GM18907 (cell line): ENCODE results near the gene USP38.
"Not testable (repeated sequence)": the region's sequence is repeated elsewhere in the genome, so short reads cannot be mapped to it uniquely, and the experiment has no call there.

Experiments used
- ATAC-seq: cut with Tn5 transposase; IDR thresholded peaks from one replicate; pipeline ENCODE4 v1.9.1; 2021; ENCODE audit warnings: mild to moderate bottlenecking, moderate library complexity; ENCODE audit not compliant: unreplicated experiment

USP38 gene

DNA sequence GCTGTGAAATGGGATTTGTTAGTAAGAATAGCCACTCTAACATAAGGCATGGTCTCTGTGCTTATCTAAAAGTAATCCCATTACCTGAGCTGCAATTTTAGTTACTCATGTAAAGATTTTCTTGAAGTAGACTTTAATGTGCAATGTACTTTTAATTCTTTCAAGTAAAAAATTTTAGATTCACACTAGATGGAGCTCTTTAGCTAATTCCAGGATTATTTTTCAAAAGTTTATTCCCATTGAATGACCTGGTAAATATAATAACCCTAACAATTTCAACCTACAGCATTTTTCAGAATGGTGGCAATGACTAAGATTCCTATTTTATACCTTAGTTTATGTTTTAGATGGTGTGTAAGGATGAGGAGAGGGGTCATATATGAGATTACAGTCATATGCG lies 18.1 kb downstream of the USP38 start:
- ATAC-seq: no peak

DNA sequence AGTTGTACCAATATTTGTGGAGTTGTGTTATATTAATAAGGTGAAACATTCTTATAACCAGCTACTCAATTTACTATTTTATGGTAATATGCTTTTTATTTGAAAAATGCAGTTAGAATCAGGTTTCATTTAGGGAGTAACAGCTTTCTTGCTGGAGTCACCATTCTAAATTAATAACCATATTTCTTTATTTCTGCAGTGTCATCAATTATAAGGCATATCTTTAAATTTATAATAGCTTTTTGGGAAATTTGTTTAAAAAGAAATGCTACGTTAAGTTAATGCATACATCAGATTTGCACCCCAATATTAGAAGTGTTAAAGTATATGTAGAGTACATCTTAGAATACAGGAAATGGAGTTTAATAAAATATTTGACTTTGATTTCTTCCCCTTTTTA lies 18.9 kb downstream of the USP38 start:
- no peak for ATAC-seq

DNA sequence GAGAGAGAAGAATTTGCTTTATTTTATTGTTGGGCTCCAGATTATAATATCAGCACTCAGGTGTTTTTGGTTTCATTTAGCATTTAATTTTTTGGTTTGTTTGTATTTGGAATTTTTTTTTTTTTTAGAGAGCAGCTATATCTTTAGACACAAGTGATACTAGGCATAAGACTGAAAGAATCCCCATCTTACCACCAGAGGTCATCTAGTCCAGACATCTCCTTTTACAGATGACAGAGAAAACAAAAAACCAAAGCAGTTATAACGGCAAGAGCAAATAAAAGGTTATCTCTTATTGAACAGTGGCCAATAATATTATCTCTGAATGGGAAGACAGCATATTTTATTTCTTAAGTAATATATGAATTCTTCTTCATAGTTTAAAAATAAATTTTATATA lies 22.8 kb downstream of the USP38 start:
- no peak for ATAC-seq

DNA sequence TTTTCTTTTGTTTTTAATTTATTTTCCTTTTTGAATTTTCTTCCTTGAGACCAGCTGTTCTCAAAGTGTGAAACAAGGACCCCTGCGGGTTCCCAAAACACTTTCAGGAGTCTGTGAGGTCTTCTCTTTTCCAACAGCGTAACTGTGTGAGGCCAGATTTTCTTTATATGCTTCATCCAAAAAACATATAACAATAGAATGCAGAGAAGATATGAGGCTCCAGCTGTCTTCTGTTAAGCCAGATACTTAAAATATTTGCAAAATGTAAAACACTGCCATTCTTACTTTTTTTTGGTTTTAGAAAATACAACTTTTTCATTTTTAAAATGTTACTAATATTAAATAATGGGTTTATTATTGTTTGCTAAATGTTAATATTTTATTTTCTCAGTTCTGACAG lies 27.8 kb downstream of the USP38 start:
- ATAC-seq: no peak

DNA sequence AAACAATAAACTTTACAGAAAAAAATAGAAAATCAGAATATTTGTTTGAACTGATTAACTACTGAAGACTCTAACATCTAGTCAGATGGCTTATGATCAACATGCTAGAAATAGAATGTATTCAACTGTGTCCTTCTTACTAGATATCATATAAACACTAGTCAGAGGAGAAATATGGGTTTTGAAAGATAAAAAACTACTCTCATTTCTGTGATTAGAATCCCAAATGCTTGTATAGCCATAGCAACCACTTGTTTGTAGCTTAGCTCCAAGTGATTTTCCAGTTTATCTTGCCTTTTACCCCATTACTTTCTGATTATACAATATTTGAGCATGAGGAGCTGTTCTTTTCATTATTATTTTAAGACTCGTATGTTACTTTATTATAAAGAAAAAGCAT lies 31.2 kb downstream of the USP38 start:
- ATAC-seq: no peak

DNA sequence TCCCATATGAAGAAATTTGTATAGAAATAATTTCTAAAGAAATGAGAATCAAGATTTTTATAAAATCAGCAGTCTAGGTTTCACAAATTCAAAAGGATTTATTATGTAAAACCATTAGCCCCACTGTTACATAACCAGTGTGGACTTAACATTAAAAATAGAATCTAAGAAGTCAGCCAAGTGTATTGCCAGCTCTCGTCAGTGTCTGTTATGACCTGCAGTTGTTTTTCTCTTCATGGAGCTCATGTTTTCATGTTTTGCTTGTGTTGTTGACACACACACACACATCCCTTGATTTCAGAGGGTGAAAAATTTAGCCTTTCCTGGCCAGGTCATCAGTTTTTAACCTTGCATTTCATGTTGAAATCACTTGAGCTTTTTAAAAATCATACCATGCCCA lies 39.5 kb downstream of the USP38 start:
- ATAC-seq: no peak

DNA sequence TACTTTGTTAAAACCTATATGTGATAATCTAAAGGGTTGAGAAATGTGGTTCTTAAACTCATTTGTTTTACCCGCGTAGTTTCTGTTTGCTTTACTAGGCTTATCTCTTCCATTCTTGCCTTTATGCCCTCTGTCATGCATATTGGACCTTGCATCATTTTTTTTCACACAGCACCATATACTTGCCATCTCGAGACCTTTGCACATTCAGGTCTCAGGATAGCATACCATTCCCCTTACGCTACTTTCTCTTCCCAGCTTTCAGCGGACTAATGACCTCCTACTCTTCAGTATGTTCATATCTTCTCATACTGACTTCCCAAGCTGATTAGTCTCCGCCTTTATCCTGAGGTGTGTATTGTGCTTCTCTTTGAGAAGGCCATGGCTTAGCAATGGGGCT lies 40.5 kb downstream of the USP38 start:
- ATAC-seq: no peak

DNA sequence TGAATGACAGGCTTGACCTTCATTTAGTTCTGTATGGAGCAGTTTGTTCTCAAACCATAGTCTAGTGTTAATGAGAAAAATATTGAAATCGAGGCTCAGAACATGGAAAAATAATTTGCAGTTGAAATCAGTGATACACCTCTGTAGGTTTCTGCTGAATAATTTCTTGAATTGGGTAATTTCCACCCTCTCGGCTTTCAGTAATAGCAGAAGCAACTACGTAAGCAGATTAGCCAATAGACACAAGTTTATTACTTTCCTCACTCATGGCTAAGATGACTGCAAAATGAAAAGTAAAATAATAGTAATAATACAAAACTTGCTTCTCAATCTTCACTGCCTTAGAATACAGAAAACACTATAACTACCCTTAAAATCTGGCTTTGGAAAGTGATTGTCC lies 46.0 kb downstream of the USP38 start:
- ATAC-seq: peak; percentile 58

DNA sequence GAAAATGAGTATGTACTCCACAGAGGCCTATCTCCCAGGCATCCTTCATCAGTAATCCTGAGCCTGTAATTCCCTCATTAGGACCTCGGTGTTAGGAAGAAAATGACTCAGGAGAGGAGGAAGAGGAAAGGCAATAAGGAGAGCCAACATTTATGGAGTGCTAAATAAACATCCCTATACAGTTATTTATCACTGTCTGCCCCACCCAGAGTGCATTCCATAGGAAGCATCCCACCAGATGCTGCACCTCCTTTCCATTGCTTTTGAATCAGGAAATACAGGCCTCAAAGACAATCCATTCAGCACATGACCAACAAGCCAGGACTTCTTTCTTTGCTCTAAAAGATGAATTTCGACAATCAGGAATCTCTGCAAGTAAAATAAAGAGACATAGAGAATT lies 47.6 kb downstream of the USP38 start:
- no peak for ATAC-seq

DNA sequence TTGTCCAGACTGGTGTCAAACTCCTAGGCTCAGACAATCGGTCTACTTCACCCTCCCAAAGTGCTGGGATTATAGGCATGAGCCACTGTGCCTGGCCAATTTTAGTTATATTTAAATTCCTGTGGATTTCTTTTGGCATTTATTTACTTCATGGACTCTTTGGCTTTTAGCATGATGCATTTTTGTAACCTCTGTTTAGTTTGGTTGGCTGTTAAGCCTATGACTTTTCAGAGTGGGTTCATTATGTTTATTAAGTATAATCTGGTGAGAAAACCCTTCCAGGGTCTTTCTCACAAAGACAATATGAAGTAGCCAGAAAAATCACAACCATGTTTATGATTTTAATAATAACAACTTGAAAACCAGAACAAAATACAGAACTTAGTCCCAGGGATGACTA lies 49.4 kb downstream of the USP38 start:
- ATAC-seq: no peak

DNA sequence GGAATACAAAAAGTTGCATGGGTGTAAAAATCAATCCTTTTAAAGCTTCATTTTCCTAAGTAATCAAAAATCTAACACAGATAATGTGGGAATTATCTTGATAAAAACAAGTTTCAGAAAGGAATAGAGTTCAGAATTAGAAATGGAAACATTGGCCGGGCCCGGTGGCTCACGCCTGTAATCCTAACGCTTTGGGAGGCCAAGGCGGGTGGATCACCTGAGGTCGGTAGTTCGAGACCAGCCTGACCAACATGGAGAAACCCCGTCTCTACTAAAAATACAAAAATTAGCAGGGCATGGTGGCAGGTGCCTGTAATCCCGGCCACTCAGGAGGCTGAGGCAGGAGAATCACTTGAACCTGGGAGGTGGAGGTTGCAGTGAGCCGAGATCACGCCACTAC lies 52.5 kb downstream of the USP38 start:
- ATAC-seq: not testable (repeated sequence)

DNA sequence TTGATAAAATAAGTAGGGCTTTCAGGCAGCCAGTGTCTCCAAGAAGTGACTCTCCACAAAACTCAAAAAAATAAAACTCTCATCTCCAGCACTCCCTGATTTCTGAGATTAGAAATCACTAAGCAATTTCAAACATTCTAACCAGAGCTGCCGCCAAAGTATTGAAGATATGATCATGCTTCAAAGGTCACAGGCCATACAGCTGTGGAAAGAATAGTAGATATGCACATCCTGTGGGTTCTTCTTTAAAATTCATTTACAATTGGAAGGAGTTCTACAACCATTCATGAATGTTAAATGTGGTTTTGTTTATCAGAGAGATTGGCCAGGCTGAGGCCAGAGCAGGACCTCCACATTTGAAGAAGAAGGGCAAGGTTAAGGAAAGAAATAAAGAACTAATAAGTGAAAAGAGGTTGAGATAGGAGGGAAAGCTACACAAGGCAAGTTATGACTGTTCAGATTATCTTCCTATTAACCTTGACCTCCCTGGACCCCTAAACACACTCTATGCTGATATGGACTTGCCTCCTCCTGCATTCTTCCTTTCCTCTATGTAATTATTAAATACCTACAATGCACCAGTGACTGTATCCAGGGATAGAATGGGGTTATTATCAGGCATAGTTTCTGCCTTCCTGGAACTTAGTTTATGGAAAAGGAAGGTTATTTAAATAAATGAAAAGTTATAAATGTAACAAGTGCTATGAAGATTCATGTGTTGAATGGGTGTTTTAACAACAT lies 56.4 kb downstream of the USP38 start:
- no peak for ATAC-seq

DNA sequence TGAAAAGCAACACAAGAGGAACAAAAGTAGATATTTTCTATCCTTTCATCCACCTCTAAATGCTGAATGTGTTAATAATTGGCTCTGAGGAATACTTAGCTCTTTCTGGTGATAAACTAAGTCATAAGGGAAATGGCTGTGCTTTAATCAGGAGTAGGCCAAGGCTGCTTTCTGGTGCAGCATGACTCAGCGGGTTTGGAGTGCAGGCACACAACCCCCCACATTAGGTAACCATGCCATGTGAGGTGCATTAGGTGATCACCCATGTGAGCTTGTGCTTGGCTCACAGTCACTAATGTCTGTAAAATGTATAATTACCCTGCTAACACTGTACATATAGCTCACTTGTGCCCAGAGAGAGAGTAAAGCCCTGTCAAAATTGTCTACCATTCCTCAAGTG lies 57.2 kb downstream of the USP38 start:
- ATAC-seq: no peak

DNA sequence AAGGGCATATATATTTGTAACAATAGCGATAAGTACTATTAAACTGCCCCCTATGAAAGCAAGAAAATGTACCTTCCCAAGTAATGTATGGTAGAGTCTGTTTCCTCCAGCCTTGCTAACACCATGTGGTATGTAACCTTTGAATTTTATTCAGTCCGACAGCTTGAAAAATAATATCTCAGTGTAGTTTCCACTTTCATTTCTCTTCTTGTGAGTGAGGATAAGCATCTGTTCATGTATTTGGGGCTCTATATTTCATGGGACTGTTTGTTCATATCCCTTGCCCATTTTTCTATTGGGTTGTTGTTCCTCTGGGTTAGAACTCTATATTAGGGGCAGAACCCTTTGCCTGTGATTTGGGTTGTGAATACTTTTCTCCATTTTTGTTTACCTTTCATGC lies 58.3 kb downstream of the USP38 start:
- no peak for ATAC-seq

DNA sequence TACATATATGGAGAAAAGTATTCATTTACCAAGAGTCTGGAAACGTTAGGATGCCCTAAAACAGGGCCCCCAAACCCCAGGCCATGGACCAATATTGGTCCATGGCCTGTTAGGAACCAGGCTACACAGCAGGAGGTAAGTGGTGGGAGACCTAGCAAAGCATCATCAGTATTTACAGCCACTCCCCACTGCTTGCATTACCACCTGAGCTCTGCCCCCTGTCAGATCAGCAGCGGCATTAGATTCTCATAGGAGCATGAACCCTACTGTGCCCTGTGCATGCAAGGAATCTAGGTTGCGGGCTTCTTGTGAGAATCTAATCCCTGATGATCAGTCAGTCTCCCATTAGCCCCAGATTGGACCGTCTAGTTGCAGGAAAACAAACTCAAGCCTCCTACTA lies 62.3 kb downstream of the USP38 start:
- no peak for ATAC-seq

DNA sequence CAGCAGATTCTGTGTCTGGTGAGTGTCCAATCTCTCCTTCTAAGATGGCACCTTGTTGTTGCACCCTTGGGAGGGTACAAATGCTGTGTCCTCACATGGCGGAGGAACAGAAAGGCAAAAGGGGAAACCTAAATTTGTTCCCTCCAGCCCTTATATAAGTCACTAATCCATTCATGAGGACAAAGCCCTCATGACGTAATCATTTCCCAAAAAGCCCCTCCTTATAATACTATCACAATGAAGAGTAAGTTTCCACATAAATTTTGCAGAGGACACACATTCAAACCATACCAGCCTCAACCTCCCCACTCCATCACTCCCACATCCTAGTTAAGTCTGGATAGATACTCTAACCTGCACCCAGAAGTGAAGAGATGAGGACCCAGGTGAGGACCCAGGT lies 63.1 kb downstream of the USP38 start:
- no peak for ATAC-seq

DNA sequence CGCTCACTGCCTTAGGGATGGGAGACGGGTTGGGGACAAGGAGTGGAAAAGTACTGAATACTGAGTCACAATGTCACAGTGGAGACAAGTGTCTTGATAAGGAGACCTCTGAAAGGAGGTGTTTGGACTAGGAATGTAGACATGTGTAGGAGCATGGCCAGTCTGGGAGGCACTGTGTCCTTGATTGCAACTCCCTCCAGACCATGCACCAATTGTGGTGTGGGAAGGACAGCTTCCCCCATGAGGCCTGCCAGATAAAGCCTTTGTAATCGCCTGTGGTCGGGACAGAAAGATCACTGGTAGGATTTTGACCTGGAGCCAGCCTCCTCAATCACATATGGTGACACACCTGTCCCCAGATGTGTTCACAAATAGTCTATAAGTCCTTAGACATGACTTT lies 64.1 kb downstream of the USP38 start:
- ATAC-seq: no peak

DNA sequence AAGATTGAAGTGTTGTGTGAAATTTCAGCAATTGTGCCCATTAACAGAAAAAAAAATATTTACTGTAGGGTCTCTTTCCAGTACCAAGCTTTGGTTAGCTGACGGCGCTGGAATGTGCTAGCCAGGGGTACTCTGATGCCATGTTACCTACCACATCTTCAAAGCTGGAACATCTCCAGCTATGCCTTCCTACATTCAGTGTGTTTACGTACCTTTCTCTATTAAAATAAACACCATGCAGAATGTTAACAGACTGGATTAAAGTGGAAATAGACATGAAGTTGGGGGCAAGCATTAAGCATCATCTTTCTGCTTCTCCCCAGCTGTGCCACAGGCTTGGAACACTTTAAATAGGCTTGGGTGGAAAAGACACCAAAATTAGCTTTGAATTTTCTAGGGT lies 65.9 kb downstream of the USP38 start:
- no peak for ATAC-seq

DNA sequence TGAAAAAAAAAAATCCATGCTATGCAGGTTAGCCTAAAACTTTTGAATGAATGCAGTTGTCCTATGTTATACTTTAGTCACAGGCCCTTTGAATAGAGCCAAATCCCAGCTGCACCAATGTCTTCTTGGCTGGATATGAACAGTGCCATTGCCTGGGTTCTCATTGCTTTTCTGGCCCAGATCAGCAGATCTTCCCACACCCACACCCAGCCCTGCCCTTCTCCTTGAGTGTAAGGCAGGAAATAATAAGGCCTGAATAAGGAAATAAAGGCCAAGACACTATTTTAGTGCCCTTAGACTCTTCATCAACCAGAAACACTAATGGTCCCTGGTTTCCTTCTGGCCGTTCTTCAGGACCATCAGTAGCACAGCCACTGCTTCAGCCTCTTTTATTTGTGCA lies 66.6 kb downstream of the USP38 start:
- no peak for ATAC-seq

DNA sequence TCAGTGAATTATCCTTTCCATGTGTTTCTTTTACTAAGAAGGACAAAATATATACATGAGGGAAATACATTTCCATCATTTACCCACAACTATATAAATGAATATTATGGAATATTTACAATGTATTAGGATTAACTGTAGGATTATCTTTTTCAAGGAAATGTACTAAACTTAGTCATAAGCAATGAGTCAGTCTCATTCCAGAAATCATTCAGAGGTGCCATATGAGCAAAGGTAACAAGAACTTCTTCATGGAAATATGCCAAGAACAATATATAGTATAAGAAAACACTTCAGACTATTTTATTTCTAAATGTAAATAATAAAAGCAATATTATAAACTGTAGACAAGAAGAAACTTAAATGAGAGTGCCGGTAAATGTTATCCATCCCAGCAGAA lies 67.1 kb downstream of the USP38 start:
- ATAC-seq: no peak

DNA sequence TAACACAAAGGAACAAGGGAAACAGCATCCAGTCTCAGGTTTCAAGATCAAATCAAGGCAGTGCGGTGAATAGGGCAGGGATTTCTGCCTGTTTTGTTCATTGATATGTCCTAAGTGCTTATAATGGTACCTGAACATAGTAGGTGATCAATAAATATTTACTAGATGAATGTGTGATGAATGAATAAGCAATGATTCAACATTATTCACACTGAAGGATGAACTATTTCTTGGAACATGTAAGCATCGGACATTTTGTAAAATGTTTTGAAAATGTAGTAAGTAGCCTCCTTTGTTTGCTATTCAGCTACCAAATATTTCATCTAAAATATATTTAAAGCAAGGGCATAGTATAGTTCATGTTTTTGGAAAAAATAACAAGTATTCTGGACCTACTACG lies 67.8 kb downstream of the USP38 start:
- ATAC-seq: no peak

DNA sequence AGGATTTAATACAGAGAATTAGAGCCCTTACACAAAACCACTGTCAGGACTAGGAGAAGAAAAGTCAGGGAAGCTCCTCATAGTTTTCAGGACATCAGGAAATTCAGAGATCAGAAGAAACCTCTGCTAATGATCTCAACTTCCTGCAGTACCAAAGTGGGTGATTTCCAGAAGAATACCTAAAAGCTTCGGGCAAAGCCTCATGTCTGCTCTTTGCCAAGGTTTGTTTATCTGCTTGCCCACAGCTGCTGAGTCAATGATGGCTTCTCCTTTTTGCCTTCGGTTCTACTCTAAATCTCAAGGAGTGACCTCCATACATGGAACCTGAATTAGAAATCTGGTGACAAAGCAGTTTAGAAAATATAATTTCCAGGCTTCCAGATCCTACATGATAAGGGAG lies 68.4 kb downstream of the USP38 start:
- no peak for ATAC-seq

DNA sequence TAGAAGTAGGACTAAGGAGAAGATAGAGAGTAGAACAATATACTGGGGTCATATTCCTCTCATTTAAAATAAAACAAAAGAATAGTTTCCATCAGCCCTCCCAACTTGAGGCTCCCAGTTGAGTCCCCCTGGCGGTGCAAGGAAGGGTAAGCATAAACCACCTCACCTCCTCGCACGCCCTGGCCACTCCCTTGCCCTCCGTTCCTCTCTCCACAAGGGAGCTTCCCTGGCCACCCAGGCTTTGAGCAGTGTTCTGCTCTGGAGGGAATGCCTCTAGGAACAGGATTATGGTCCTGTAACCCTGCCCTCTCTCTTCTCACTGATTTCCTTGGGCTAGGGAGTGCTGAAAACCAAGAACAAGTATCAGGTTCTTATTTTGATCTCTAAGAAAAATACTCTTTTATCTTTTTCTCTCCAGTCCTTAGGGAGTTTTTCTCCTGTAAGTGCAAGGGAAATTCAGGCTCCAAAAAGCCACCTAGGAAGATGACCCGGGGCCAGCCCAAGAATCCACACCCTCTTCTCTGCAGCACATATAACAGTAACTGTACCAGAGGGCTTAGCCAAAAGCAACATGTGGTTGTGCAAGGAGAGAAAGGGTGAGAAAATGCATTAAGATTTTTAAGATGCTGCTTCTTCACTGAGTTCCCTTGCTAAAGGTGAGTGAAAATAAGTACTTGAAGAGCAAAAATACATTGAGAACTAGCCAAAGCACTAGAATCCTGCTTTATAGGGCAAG lies 69.9 kb downstream of the USP38 start:
- no peak for ATAC-seq
